AG09309 (cell line): ENCODE data around the gene MRPS26.
"Not testable (repeated sequence)": the region's sequence is repeated elsewhere in the genome, so short reads cannot be mapped to it uniquely, and the experiment has no call there.

Experiments
- DNase-seq: peaks from one replicate; pipeline ENCODE4 v3.0.0-alpha.2; 2010; ENCODE audit warnings: low read depth
- H3K4me3 ChIP-seq: 2 replicates; pipeline ENCODE4 v1.5.1; 2011; ENCODE audit warnings: mild to moderate bottlenecking, low read depth, low read length, moderate library complexity; ENCODE audit not compliant: control insufficient read depth
- CTCF ChIP-seq: IDR thresholded peaks from 2 replicates; pipeline ENCODE4 v1.5.1; 2011; ENCODE audit warnings: mild to moderate bottlenecking, low read depth, low read length, inconsistent platforms; ENCODE audit not compliant: insufficient read depth, control insufficient read depth; ENCODE audit errors: missing control alignments

Gene MRPS26

GRCh38 chr20:3047486-3048419, 1.9 kb downstream of the MRPS26 start:
- no peak for DNase-seq
- no peak for TF ChIP-seq CTCF
- H3K4me3 ChIP-seq: no peak overlapping the region

- no peak for DNase-seq
- no peak for TF ChIP-seq CTCF
- H3K4me3 ChIP-seq: no peak overlapping the region
These were observed 5.7 kb downstream of the MRPS26 start for GRCh38 chr20:3051385-3052019.

GRCh38 chr20:3059489-3059888, 13.6 kb downstream of the MRPS26 start:
- no peak for DNase-seq
- no peak for TF ChIP-seq CTCF
- no peak overlapping the region for H3K4me3 ChIP-seq

GRCh38 chr20:3064119-3064518, 18.3 kb downstream of the MRPS26 start:
- not testable (repeated sequence) for DNase-seq

GRCh38 chr20:3067139-3068014, 21.5 kb downstream of the MRPS26 start:
- no peak overlapping the region for H3K4me3 ChIP-seq
- TF ChIP-seq CTCF: no peak
- DNase-seq: no peak

More at GRCh38 chr20:3064119-3064518, 18.3 kb downstream of the MRPS26 start:
- H3K4me3 ChIP-seq: not testable (repeated sequence)

GRCh38 chr20:3068075-3068474, 22.2 kb downstream of the MRPS26 start:
- no peak overlapping the region for H3K4me3 ChIP-seq
- no peak for DNase-seq
- TF ChIP-seq CTCF: no peak
